ENCODE results near the gene FRAT1. TPM values are rescaled to one million over a fixed set of nuclear protein-coding genes. Genes with fewer than 3 reads are reported as not detected.

FRAT1 gene
- total RNA-seq, 1 experiment from 2014 or later: 2.2 TPM

DNA sequence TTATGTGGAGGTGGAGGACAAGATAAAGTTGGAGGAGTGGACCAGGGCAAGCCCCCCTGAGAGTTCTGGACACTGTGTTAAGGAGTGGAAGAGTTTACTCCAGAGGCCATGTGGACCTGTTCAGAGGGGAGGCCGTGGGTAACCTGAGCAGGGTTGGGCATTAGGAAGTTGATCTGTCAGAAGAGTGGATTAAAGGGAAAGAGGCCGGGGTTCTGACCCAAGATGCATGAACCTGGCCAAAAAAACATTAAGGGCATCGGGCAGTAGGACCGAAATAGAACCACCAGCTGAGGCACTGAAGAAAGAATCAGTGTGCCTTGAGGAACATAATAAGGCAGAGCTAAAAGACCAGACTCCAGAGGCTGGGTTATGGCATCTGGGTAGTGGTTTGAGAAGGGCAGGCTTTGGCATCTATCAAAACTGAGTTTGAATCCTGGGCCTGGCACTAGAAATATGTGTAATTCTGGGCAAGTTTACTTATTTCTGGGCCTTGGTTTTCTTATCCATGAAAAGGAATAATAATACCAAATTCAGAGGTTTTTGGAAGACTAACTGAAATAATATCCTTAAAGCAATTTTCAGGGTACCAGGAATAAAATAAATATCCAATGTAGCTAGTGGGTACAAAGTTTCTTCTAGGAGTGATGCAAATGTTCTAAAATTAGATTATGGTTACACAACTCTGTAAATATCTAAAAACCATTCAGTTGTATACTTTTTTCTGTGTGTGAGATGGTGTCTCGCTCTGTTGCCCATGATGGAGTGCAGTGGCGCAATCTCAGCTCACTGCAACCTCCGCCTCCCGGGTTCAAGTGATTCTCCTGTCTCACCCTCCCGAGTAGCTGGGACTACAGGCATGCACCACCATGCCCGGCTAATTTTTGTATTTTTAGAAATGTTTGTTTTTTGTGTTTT lies 10.9 kb upstream of the FRAT1 start:
- no peak for DNase-seq (ENCODE audit: low read depth)

DNA sequence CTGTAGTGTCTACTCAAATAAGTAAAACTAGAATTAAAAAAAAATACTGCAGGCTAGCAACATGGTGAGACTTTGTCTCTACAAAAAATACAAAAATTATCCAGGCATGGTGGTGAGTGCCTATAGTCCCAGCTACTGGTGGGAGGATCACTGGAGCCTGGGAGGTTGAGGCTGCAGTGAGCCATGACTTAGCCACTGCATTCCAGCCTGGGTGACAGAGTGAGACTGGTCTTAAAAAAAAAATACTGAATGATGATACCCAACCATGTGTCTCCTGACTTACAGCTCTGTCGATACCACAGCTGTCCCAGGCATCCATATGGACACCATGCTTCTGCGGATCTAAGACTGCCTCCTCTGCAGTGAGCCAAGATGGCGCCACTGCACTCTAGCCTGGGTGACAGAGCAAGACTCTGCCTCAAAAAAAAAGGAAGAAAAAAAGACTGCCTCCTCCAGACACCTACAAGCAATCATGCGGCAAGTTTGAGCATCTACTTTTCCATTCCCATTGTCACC lies 7.9 kb upstream of the FRAT1 start:
- DNase-seq (ENCODE audit: low read depth): no peak

DNA sequence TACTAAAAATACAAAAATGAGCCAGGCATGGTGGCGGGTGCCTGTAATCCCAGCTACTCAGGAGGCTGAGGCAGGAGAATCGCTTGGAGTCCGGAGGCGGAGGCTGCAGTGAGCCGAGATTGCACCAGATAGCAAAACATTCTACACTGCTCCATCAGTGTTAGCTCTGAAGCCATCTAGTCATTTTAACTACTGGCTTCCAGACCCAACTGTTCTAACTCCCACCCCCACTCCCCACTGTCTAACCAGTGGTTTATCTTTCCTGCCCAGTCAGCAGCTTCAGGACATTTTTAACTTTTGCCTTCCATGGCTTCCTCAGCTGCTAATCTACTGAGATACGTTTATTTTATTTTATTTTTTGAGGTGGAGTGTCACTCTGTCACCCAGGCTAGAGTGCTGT lies 6.2 kb upstream of the FRAT1 start:
- DNase-seq (ENCODE audit: low read depth): no peak

DNA sequence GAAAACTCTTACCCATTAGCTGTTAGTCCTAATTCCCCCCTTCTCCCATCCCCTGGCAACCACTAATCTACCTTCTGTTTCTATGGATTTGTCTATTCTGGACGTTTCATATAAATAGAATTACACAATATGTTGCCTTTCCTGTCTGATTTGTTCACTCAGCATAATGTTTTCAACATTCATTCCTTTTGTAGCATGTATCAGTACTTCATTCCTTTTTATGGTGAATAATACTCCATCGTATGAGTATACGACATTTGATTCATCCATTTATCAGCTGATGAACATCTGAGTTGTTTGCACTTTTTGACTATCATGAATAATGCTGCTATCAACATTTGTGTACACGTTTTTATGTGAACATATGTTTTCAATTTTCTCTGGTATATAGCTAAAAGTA lies 4.4 kb upstream of the FRAT1 start:
- DNase-seq (ENCODE audit: low read depth): no peak

DNA sequence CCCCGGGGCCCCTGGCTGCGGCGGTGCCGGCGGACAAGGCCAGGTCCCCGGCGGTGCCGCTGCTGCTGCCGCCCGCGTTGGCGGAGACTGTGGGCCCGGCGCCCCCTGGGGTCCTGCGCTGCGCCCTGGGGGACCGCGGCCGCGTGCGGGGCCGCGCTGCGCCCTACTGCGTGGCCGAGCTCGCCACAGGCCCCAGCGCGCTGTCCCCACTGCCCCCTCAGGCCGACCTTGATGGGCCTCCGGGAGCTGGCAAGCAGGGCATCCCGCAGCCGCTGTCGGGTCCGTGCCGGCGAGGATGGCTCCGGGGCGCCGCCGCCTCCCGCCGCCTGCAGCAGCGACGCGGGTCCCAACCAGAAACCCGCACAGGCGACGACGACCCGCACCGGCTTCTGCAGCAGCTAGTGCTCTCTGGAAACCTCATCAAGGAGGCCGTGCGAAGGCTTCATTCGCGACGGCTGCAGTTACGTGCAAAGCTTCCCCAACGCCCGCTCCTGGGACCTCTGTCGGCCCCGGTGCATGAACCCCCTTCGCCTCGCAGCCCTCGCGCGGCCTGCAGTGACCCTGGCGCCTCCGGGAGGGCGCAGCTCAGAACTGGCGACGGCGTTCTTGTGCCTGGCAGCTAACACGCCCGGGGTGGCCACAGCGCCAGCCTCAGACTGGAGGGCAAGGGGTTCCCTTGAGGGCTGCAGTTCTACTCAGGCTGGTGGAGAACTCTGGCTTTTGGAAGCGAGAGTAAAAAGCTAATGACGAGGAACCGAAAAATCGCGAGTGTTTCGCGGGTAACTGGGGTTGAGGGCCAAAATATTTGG lies 804 bp downstream of the FRAT1 start:
- peak; percentile 44 for DNase-seq (ENCODE audit: low read depth)

DNA sequence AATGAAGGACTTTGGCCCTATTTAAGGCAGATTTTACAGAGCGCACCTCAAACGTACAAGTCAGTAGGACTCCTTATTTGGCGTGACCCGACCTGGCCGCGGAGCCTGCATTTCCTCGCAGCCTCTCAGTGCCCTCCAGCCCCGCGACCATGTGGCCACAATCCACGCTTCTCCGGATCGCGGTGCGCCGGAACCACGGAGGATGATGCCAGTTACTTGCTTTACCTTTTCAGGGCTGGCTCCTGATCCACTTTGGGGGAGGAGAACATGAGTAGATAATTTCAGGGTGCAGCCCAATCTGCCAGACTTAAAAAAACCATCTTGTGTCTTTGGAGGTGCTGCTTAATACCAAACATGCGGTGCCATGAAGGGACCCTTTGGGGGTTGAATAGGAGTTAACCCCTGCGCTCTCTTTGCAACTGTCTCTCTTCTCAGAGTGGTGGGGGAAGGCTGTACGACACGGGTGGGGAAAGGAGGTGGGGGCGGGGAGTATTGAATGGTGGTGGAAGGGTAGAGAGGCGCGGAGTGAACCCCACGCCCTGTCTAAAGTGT lies 1.5 kb downstream of the FRAT1 start:
- no peak for DNase-seq (ENCODE audit: low read depth)

DNA sequence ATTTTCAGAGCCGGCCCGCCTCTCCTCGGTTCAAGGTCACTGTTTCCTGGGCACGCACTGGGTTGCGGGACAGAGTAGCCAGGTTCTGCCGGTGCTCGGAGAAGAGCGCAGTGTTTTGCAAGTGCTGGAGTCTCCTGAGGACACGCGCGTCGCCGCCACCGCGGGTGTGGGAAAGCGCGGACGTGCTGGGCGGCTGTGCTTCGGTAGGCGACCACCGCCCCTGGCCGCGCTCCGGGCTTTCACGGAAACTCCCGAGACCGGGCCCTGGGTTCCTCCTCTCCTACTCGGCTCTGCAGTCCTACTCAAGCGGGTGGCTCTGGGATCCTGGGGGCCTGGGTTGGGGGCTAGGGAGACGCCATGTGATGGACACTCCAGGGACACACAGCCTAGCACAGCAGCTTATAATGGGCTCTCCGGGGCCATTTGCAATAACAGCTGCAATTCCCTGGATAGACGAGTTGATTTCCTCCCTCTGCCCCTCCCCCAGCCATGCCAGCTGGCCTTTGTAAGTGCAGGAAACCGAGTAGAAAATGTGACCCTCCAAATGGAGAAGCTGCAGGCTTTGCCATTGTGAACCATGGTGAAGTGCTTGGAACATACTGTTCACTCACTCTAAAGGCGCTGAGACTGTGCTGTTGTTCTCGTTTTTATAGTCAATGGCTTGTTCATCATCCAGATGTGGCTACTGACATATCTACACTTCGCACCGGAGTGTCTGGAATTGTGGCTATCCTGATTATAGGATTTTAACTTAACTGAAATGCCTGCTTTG lies 2.1 kb downstream of the FRAT1 start:
- DNase-seq (ENCODE audit: low read depth): no peak

DNA sequence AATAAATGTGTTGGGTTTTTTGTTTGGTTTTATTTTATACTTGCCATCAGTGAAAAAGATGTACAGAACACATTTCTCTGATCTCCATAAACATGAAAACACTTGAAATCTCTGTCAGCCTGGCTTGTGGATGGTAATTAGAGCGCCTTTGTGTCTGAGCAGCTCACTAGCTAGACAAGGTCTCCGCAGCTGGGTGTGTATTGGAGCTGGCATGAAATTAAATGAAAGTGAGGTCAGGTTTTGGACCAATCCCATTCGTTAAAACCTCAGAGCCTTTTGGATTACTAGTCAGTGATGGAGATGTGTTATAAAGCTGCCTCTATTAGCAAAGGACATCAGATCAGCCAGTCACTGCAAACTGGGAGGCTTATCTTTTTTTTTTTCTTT lies 2.7 kb downstream of the FRAT1 start:
- no peak for DNase-seq (ENCODE audit: low read depth)

DNA sequence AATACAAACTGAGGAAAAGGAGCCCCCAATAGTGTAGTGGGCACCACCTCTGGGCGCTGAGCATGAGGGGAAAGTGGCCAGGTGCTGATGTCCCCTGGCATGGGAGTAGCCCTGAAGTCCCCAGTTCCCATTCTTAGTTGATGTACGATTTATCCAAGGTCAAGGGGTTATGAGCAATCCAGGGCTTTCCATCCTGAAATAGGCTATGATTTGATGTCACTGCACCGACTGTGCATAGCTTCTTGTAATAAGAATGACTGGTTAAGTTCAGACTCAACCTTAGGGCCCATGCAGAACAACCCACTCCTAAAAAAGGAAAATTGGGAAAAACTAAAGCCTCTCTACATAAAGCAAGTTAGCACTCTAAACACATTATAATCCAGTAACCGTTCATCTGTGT lies 4.4 kb downstream of the FRAT1 start:
- DNase-seq (ENCODE audit: low read depth): no peak

DNA sequence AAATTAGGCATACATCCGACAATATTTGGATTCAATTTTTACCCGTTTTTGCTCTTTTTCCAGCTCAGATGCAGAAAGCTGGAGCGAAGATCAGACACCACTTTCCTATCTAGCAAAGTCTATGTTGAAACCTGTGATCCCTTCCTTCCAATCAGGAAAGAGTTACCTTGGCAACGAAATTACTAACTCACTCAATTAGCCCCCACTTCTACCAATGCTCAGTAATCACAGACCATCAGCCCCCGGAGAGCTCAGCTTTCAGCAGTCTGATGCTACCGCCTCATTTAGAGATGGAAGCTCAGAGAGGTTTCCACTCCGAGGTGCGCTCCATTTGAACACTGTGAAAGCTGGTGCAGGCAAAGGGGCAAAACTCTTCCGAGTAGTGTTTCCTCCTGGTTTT lies 6.7 kb downstream of the FRAT1 start:
- DNase-seq (ENCODE audit: low read depth): no peak

DNA sequence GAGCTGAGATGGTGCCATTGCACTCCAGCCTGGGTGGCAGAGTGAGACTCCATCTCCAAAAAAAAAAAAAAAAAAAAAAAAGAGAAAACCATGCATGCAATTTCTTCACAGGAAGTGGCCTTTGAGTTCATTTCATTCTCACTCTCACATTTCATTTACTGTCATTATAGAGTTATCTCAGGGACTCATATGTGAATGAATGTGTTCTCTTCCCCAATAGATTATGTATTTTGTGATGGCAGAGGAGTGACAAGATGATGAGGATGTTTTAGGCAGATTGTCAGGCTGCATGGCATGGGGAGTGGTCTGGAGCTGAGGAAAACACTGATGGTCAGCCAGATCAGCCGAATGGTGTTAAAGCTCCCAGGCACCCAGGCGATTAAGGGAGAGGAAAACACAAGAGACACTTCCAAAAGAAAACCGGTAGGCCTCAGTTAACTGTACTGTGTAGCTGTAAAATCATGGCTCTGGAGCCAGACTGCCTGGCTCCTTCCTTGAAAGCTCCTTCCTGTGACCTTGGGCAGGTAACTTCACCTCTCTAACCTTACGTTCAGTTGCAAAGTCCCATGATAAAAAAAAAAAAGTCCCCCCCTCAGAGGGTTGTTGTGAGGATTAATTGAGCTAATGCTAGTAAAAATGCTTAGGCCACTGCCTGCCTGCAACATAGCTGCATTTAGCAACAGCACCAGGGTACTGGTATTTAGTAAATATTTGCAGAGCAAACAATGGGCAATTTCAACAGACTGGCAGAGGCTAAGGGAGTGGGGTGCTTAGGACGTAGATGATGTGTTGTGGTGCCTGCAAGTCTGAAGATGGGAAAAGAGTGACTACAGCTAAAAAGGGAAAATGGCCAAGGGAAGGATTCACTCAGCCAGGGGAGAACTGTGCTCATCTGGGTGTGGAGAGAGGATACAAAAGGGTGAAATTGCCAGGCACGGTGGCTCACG lies 8.6 kb downstream of the FRAT1 start:
- DNase-seq (ENCODE audit: low read depth): no peak

DNA sequence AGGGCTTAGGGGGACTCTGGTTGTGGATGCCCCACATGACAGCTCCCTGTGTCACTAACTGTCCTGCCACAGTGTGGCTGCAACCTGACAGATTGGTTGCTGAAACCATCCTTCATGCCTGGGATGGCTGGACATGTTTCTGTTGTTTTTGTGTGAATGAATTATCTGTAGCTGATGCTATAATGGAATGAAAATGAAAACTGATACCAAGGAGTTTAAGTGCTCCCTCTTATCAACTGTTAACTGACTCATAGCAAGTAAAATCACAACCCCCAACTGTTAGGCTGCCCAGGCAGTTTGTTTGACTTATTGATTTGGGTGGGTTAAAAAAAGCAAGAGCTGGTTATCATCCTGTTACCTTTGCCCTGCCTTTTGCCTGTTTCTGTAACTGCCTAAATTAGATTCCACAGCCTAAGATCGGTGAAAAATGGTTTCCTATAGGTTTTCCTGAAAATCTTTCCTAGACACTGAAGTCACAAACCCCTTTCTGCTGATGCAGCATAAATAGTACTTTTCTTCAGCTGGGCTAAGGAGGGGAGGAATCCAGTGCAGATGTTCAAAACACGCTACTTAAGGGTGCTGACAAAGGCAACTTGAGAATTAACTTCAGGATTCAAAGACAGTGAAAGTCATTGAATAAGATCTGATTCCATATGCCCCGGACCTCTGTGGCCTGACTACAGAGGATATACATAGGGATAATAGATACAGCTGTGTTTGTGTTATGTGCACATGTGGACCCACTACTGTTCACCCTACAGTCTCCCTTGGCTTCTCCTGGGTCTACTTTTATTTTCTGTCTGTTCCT lies 9.8 kb downstream of the FRAT1 start:
- DNase-seq (ENCODE audit: low read depth): no peak

DNA sequence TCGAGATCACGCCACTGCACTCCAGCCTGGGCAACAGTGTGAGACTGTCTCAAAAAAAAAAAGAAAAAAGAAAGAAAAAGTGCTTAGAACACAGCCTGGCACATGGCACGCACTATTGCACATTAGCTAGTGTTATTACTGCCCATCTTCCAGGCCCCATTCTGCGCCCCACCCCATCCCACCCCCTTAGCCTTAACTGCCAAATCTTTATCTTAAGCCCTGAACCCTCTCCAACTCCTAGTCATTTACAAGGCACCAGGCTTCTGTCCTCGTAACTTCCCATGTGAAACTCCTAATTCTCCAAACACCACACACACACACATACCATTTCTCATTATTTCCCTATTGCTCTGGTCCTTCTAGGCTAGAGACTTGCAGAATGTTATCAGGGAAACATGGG lies 10.7 kb downstream of the FRAT1 start:
- no peak for DNase-seq (ENCODE audit: low read depth)

DNA sequence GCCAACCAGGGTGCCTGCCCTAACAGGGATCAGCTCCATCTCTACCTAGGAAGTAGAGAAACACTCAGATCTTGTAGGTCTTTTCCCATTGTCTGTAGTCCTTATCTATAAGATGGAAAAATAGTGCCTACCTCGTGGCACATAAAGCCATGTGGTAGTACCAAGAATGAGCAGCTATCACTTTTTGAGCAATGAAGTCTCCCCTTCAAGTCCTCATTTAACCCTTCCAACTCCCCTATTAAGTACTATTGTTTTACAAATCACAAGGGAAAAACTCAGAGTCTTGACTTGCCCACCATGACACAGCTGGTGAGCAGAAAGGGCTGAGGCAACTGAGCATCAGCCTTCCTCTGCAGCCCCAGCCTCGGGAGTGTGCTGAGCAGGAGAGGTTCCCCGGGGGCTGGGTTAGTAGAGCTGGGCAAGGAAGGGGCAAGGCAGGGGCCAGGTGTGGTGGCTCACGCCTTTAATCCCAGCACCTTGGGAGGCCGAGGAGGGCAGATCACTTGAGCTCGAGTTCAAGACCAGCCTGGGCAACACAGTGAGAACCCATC lies 12.2 kb downstream of the FRAT1 start:
- DNase-seq (ENCODE audit: low read depth): no peak

DNA sequence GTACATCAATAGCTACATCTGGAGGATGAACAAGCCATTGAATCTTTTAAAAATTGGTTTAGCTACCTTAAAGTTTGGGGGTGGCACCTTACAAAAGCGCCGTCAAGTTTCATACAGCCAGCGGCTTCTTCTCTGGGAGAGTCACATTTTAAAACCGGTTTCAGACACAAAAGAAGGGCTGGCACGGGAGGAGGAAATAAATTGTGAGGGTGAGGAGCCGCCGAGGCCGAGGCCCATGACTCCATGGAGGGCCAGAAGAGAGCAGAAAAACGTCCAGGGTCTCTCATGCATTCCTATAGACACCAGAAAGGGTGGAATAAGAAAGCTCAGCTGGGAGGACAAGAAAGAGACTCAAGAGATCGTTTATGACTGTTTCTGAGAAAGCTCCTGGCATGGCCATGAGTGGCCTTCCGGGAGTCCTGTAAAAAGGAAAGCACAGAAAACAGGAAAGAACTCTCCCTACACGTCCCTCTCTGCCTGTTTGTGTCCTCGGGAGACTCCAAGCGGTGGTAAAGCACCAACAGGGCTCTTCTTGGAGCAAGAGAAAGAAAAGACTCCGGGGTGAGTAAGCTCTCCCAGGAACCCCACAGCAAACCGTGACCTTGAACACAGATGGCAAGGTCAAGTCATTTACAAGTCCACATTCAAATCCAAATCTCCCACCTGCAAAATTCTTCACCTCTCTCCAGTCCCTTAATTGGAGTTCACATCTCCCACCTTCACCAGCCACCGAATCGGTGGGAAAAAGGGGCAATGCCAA lies 13.7 kb downstream of the FRAT1 start:
- DNase-seq (ENCODE audit: low read depth): peak; percentile 77

DNA sequence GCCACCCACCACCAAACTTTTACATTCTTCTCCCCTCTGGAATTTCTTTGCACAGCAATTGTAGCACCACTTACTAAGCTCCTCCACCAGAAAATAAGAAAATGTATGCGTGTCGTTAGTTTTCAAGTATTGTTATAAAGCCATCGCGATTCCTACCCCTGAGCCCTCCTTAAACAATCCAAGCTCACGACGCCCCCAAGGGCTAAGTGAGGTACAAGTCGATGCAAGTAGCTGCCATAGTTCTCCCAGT lies 14.2 kb downstream of the FRAT1 start:
- peak; percentile 54 for DNase-seq (ENCODE audit: low read depth)

DNA sequence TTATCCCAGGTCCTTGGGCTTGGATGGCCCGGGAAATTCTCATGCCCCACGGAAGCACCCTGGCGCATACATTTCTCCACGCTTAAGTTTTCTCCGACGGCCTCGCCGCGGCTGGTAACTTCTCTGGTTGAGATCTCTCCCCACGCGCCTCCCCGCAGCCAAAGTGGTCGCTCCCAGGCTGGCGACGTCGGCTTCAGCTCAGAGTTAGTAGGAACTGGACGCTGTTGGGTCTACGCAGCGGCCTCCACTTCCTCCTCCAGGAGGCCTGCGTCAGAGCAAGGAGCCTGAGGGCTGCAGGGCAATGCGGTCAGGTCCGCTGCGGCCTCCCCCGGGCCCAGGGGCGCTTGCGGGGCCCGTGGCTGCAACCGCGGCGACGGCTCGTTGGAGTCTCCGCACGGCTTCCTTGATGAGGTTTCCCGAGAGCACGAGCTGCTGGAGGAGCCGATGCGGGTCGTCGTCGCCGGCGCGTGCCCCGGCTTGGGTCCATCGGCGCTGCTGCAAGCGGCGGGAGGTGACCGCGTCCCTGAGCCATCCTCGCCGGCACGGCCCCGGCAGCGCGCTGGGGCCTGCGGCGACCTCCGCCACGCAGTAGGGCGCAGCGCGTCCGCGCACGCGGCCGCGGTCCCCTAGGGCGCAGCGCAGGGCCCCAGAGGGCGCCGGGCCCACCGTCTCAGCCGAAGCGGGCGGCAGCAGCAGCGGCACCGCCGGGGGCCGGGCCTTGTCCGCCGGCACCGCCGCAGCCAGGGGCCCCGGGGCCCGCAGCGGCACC lies 14.7 kb downstream of the FRAT1 start:
- DNase-seq (ENCODE audit: low read depth): peak; percentile 50
